GM10847 (cell line): Measurements from ENCODE around the gene PCK2.
A peak's percentile ranks its signal among the peaks of the same experiment; 100 is the strongest.

Experiments used
- POLR2A ChIP-seq: IDR thresholded peaks from 2 replicates; pipeline ENCODE4 v1.6.1; 2011; ENCODE audit not compliant: insufficient read length; ENCODE audit errors: extremely low read depth

PCK2 gene

DNA sequence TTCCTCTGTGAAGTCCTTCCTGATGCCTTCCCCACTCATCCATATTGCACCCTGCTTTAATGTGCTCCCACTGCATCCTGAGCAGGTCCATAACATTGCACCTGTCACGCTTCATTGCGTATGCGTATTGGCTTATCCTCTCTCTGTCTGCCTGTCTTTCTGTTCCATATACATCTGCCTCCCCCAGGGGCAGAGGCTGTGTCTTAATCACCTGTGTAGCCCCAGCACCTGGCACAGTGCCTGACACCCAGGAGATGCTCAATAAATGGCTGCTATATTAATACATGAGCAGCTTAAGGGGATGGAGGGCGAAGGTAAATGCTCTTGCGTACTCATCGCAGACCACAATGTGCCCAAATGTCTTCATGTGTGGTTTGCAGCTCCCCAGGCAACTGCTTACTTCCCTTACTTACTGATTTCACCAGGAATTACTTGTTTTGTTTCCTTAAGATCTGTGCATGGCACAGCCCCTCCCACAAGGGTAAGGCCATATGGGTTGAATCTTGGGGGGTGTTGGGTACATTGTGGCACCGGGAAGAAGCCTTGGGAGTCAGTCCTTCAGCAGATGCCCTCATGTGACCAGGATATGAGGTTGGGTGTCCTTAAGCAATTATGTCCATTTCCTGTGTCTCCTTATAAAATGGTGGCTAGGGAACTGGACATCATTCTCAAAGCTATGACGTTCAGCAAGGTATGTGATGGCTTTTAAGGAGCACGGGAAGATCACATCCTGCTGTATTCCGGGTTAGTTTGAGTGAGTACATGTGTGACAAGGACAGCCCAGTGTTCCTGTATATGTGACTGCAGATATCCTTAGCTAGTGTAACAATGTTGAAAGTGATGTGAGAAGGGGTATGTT lies 23.6 kb upstream of the PCK2 start:
- no peak for TF ChIP-seq POLR2A

- no peak for TF ChIP-seq POLR2A
These were observed 22.9 kb upstream of the PCK2 start, which contains the start of gene CPNE6 for GRCh38 chr14:24071144-24071697. Gene CPNE6, plus strand, starts transcription at chr14:24071562. Its CDS starts 1,375 bp downstream, at chr14:24072937.

DNA sequence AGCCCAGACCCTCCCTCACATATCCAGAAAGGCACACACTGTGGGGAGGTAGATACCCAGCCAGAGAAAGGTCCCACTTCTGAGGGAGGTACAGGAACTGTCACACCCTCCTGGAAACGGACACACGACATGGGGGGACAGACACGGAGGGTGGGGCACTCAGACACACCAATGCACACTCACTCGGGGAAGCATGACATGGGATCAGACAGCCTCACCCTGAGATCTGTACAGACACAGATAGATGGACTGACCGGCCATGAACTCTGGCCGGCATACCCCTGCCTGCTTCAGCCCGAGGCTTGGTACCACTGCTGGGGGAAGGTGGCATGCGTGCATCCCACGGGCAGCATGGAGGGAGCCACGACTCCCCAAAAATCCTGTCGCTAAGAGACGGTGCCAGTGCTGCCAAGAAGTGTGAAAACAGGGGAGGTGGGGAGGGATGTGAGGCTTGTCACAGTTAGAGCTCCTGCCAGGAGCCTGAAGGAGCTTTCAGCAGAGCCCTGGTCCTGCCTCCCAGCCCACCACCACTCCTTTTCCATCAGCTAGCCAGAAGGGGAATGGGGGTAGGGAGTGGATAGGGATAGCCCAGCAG lies 22.2 kb upstream of the PCK2 start:
- TF ChIP-seq POLR2A, result no peak

- no peak for TF ChIP-seq POLR2A
These were observed 21.7 kb upstream of the PCK2 start for GRCh38 chr14:24072436-24072835.

DNA sequence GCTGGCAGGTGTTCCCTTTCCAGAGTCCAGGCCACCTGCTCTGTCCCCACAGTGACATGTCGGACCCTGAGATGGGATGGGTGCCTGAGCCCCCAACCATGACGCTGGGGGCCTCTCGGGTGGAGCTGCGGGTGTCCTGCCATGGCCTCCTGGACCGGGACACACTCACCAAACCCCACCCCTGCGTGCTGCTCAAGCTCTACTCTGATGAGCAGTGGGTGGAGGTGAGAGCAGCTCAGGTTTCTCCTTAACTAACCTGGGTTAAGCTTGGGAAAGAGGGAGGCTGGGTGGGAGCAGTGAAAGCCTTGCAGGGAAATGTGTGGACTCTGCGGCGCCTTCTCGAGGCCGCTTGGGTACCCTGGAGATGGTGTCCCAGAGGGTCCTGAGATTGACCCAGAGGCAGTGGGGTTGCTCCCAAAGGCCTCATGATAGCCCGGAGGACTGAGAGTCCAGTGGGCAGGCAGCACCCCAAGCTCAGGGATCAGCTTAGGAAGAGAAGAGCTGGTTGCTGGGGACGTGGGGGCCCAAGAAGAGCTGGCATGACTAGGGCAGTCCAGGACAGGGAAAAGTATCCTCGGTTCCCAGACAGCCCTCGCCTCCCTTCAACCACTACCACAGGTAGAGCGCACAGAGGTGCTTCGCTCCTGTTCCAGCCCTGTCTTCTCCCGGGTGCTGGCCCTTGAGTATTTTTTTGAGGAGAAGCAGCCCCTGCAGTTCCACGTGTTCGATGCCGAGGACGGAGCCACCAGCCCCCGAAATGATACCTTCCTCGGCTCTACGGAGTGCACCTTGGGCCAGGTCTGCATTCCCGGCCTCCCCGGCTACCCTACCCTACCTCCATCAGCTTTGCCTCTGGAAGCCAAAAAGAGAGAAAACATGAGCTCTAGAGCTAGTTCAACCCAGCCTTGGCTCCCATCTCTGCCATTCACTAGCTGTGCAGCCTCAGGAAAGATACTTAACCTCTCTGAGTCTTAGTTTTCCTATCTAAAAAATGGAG lies 20.9 kb upstream of the PCK2 start:
- no peak for TF ChIP-seq POLR2A

DNA sequence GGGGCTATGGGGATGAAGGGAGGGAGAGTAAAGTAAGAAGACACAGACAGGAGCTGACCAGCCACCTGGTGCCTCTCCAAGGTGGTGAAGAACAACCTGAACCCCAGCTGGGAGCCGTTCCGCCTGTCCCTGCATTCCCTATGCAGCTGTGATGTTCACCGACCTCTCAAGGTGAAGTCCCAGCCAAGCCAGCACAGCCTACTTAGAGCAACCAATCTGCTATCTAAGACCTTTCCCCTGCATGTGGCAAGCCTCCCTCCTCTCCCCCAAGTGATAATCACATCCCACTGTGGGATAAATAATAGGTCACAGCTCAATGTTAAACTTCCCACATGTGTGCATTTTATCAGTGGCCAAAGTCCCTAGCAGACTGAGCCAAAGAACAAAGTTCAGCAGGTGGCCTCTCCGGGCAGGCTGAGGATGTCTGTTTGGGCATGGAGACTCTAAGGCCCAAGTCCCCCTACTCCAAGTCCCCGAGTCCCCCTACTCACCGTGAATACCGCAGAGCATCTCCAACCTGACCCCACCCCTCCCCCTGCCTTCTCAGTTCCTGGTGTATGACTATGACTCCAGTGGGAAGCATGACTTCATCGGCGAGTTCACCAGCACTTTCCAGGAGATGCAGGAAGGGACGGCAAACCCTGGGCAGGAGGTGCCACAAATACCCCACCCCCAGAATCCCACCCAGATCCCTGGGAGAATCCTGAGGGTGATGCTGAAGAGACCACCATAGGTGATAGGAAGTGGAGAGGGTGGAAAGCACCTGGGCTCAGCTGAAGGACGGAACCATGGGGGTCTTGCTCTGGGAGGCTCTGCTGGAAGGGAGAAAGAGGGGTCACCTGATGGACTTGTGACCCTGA lies 19.3 kb upstream of the PCK2 start:
- TF ChIP-seq POLR2A, result no peak

GRCh38 chr14:24075485-24076301 lies 18.4 kb upstream of the PCK2 start:
- TF ChIP-seq POLR2A, result no peak

GRCh38 chr14:24076302-24076601 lies 17.9 kb upstream of the PCK2 start:
- TF ChIP-seq POLR2A, result no peak

- TF ChIP-seq POLR2A, result no peak
These were observed 17.0 kb upstream of the PCK2 start for GRCh38 chr14:24077086-24077485.

- no peak for TF ChIP-seq POLR2A
These were observed 16.0 kb upstream of the PCK2 start for GRCh38 chr14:24078146-24078545.

- no peak for TF ChIP-seq POLR2A
These were observed 14.5 kb upstream of the PCK2 start for GRCh38 chr14:24079491-24080141.

- TF ChIP-seq POLR2A, result no peak
These were observed 14.0 kb upstream of the PCK2 start for GRCh38 chr14:24080142-24080530.

DNA sequence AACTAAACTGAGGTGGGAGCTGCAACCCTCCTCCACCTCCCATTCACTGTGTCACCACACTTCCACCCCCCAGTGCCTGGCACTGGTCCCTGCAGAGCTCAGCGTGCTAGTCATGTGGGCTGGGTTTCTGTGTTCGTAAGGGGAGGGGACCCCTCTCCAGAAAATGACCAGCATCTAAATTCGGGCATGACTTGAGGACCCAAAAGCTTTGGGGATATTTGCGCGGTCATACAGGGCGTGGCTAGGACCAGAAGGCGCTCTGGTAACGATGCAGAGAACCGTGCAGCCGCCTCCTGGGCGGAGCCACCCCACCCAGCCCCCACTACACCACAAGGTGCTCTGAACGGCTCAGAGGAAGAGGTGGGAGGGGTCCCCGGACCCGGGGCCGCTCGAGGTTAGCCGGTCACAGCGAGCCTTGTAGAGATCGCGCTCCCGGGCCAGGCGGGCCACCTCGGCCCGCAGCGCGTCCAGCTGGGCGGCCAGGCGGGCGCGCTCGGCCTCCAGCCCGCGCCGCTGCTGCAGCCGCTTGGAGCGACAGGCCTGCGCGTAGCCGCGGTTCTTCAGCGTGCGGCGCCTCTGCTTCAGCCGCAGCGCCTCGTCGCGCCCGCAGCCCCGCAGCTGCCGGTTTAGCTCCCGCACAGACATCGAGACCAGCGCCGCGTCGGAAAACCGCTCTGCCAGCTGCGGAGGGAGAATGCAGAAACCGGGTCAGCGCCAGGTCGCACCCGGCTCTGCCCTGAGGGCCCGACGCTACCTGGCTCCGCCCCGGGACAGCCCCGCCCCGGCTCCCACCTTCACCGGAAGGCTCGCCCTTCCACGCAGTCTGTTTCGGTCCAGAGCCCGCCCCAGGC lies 13.0 kb upstream of the PCK2 start:
- peak; percentile 57 for TF ChIP-seq POLR2A
